GM12891 (cell line): ENCODE results near the gene FAM219A.

ENCODE experiments used
- POLR2A ChIP-seq: IDR thresholded peaks from 2 replicates; pipeline ENCODE4 v1.6.1; 2011; ENCODE audit warnings: low read depth, low read length, control low read depth
- POLR2AphosphoS5 ChIP-seq: IDR thresholded peaks from 2 replicates; pipeline ENCODE4 v1.6.1; 2011; ENCODE audit warnings: low read depth, low read length, control low read depth
- POU2F2 ChIP-seq: IDR thresholded peaks from 2 replicates; pipeline ENCODE4 v1.6.1; 2011; ENCODE audit warnings: low read depth, mild to moderate bottlenecking, control low read depth, low read length, moderate library complexity
- SPI1 ChIP-seq: IDR thresholded peaks from 2 replicates; pipeline ENCODE4 v1.6.1; 2011; ENCODE audit warnings: low read depth, low read length, control low read depth

DNA sequence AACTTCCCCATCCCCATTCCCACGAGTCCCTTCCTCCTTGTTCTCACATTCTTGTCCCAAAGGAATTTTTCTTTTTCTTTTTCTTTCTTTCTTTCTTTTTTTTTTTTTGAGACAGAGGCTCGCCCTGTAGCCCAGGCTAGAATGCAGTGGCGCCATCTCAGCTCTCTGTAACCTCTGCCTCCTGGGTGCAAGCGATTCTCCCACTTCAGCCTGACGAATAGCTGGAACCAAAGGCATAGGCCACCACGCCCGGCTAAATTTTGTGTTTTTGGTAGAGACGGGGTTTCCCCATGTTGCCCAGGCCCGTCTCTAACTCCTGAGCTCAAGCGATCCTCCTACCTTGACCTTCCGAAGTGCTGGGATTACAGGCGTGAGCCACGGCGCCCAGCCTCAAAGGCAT is 986 bp upstream of the FAM219A start:
- no peak for TF ChIP-seq SPI1
- no peak for TF ChIP-seq POLR2A
- no peak for TF ChIP-seq POLR2AphosphoS5
- no peak for TF ChIP-seq POU2F2
